Stromal cell of bone marrow (primary cell): ENCODE results near the gene MMP21.

Source experiments
- DNase-seq: peaks from one replicate; pipeline ENCODE4 v3.0.0-alpha.2; 2012; ENCODE audit warnings: low read depth

Gene MMP21

GRCh38 chr10:125762692-125763648, 12.7 kb downstream of the MMP21 start:
- no peak for DNase-seq

- DNase-seq, result no peak
These were observed 13.7 kb downstream of the MMP21 start for GRCh38 chr10:125761961-125762360.

- no peak for DNase-seq
These were observed 17.9 kb downstream of the MMP21 start for GRCh38 chr10:125757742-125758141.

GRCh38 chr10:125756853-125757487, 18.7 kb downstream of the MMP21 start:
- DNase-seq, result no peak

GRCh38 chr10:125756196-125756595, 19.4 kb downstream of the MMP21 start:
- no peak for DNase-seq

- no peak for DNase-seq
These were observed 28.2 kb downstream of the MMP21 start for GRCh38 chr10:125747417-125747816.

- DNase-seq, result no peak
These were observed 30.7 kb downstream of the MMP21 start for GRCh38 chr10:125744909-125745308.

GRCh38 chr10:125742465-125742864, 33.2 kb downstream of the MMP21 start:
- no peak for DNase-seq

GRCh38 chr10:125739994-125740679, 35.5 kb downstream of the MMP21 start:
- no peak for DNase-seq

- DNase-seq, result no peak
These were observed 37.4 kb downstream of the MMP21 start for GRCh38 chr10:125738206-125738605.

- DNase-seq, result no peak
These were observed 40.8 kb downstream of the MMP21 start for GRCh38 chr10:125734823-125735222.

- no peak for DNase-seq
These were observed 41.5 kb downstream of the MMP21 start for GRCh38 chr10:125734148-125734547.

- no peak for DNase-seq
These were observed 48.2 kb downstream of the MMP21 start for GRCh38 chr10:125727436-125727835.

GRCh38 chr10:125726914-125727313, 48.7 kb downstream of the MMP21 start:
- DNase-seq, result no peak

- DNase-seq, result no peak
These were observed 52.8 kb downstream of the MMP21 start for GRCh38 chr10:125722811-125723210.

GRCh38 chr10:125721035-125721434, 54.6 kb downstream of the MMP21 start:
- DNase-seq, result no peak

- no peak for DNase-seq
These were observed 55.6 kb downstream of the MMP21 start for GRCh38 chr10:125720002-125720382.

GRCh38 chr10:125719173-125720001, 56.2 kb downstream of the MMP21 start, which contains the start of gene EDRF1:
TSS of gene EDRF1 (plus strand) at chr10:125719709. CDS start at chr10:125719808, 99 bp downstream.
- peak; percentile 97 for DNase-seq
